Measurements from ENCODE around the gene ARHGAP6.

Gene ARHGAP6

DNA sequence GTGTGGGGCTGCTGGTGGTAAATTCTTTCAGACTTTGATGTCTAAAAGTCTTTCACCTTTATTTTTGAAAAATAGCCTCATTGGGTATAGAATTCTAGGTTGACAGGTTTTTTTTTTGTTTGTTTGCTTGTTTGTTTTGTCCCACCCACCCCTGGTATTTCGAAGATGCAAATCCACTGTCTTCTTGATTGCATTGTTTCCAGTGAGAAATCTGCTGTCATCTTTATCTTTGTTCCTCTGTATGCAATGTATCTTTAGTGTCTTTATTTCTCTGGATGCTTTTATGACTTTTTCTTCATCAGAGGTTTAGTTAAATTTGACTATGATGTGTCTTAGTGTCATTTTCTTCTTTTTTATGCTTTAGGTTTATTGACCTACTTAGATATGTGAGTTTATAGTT, 575.9 kb downstream of the ARHGAP6 start:
- CTCF ChIA-PET: no interaction called here
- no peak for DNase-seq (ENCODE audit: extremely low spot score)
- POLR2A ChIA-PET: no interaction called here
- TF ChIP-seq, protein P1, sequence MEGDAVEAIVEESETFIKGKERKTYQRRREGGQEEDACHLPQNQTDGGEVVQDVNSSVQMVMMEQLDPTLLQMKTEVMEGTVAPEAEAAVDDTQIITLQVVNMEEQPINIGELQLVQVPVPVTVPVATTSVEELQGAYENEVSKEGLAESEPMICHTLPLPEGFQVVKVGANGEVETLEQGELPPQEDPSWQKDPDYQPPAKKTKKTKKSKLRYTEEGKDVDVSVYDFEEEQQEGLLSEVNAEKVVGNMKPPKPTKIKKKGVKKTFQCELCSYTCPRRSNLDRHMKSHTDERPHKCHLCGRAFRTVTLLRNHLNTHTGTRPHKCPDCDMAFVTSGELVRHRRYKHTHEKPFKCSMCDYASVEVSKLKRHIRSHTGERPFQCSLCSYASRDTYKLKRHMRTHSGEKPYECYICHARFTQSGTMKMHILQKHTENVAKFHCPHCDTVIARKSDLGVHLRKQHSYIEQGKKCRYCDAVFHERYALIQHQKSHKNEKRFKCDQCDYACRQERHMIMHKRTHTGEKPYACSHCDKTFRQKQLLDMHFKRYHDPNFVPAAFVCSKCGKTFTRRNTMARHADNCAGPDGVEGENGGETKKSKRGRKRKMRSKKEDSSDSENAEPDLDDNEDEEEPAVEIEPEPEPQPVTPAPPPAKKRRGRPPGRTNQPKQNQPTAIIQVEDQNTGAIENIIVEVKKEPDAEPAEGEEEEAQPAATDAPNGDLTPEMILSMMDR (IDR thresholded peaks at IDR 0.05; ENCODE audit: control extremely low read depth, extremely low read depth, low read depth, missing control alignments): no peak

All from GM10248 (cell line).